Fibroblast of peridontal ligament (primary cell): Measurements from ENCODE around the gene BIN1.

Experiments
- DNase-seq: peaks from one replicate; pipeline ENCODE4 v3.0.0-alpha.2; 2010; ENCODE audit errors: extremely low read depth

The BIN1 gene

GRCh38 chr2:127058954-127059252, 48.1 kb downstream of the BIN1 start:
- DNase-seq = no peak

DNA sequence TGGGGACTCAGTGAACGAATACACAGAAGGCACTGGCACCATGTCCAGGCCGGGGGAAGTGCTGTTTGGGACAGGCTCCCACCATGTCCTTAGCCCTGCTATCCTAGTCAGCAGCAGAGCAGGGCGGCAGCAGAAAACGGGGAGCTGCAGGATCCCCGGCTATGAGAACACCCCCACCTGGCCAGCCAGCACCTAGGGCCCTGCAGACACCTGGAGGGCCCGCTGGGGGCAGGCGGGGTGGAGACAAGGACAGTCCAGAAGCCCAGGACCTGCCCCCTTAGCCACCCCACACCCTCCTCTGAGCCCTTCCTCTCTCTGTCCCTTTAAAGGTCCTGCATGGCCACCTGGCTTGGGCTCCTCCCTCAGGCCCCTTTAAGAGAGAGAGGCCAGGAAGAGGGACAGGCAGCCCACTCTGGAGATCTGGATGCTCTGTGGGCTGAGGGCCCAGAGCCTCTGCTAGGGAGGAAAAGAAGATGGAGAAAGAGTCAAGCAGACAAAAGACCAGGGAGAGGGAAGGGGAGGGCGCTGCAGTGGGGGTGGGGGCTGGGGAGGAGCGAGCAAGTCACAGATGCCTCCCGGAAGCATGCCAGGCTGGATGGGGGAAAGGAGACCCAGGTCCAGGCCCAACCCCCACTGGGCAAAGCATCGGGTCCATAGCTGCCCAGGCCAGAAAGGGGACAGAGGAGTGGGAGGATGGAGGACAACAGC, 48.6 kb downstream of the BIN1 start:
- DNase-seq = no peak

GRCh38 chr2:127057371-127058245, 49.3 kb downstream of the BIN1 start:
- no peak for DNase-seq

DNA sequence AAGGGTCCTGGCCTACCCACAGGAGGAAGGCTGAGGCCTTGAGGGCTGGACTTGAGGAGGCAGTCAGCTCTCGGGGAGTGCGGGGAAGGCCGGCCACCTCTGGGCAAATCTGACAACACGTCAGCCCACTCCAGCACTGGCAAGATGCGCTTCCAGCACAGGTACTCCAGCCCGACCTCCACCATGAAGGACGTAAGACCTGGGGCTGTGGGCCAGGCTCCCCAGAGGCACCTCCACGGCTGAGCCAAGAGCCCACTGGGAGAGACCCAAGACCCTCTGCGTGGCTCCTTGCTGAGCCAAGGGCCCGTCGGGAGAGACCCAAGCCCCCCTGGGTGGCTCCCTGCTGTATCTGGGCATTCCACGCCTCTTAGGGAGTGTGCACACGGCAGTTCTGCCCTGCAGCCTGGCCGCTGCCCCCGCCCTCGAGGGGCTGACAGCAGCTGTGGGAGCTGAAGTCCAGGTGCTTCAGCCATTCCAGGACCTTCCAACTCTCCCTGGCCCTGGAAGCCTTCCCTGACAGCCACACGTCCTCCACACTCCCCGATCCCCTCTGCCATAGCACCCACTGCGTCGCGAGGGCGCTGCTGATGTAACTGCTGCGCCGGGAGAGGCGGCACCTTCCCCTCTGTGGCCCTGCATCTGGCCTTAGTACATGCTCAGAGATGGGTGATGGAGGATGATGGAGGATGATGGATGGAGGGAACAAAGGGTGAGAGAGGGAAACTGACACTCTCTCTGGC, 50.2 kb downstream of the BIN1 start:
- DNase-seq = no peak

- DNase-seq = no peak
Measured at GRCh38 chr2:127056086-127056485, 50.9 kb downstream of the BIN1 start.

DNA sequence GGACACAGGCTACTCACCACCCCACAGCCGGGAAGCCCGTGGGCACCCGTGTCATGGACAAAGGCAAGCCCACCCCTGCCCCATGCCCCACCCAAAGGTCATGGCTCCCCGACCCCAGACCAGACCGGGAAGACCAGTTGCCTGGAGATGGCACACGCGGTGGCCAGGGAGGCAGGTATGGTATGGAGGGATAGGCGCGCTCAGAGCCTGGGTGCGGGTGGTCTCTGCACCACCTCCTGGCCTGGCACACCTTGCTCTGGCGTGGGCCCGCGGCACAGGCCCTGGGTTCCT, 51.2 kb downstream of the BIN1 start:
- no peak for DNase-seq

- DNase-seq = no peak
Measured at GRCh38 chr2:127054996-127055785, 51.8 kb downstream of the BIN1 start.

- DNase-seq = no peak
Measured at GRCh38 chr2:127054604-127054930, 52.4 kb downstream of the BIN1 start.

DNA sequence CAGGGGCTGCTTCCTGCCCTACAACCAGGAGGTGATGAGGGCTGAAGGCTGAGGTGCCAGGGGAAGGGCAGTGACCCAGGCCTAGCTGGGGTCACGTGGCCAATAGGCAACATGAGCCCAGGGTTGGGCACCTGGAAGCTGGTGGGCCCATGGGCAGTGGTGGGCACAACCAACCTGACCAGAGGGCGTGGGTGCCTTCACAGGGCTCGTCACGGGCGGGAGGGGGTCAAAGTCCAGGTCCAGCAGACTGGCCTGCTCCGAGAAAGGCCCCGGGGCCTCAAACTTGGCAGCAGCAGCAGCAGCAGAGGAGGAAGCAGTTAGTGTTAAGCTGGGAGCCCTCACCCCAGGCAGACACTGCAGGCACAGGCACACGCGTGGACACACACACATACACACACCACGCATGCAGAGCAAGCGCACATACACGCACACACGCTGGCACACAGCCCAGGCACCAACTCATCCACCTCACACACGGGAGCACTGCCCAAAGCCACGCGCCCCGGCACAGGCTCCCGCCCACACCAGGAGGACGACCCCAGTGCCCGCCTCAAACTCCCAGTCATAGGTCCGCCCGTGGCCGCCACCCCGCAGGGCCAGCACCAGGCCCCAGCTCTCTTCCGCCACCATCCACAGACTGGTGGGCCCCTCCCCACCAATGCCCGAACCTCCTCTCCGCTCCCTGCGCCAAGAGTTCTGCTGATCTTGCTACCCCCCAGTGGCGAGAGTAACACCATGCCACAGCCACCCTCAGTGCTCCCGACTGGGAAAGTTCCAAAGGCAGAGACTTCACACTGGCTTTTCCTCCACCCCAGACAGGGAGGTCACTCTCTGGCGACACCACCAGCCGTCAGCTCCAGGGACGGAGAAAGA, 53.0 kb downstream of the BIN1 start:
- DNase-seq = no peak

DNA sequence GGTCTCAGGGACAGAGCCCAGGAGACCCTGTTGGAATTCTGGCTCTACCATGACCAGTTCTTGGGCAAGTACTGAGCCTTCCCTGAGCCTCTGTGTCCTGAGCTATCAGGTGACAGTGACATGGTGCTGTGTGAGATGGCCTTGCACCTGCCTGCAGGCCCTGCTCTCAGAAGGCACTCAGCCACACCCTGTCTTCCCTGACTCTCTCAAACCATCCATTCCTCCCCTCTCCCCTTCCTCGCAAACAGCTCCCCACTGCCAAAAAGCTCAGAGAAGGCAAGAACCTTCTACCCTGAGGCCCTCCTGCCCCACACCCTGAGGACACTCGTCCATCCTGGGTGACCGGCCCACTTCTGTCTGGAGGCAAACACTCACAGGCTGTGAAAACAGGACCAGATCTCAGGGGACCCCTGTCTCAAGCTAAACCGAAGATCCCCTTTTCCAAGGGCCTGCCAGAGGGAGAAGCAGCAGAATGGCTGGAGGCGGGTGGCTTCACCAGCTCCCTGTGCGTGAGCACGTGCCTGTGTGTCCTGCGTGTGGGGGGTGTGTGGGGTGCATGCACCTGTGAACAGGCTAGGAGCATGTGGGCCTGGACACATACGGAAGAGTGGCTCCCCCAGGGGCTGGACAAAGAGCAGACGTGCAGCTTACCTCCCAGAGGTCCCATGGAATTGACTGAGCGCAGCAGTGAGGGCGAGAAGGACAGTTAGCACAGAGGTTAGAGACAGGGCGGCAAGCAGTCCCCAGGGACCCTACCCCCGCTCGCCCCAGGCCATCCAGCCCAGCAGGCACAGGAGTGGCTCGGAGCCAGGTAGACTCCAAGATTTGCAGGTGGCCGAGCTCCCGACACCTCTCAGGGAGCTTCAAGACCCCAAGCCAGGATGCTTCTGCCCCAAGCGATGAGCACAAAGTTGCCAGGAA, 53.9 kb downstream of the BIN1 start:
- no peak for DNase-seq

GRCh38 chr2:127052057-127052770, 54.7 kb downstream of the BIN1 start:
- DNase-seq = no peak

DNA sequence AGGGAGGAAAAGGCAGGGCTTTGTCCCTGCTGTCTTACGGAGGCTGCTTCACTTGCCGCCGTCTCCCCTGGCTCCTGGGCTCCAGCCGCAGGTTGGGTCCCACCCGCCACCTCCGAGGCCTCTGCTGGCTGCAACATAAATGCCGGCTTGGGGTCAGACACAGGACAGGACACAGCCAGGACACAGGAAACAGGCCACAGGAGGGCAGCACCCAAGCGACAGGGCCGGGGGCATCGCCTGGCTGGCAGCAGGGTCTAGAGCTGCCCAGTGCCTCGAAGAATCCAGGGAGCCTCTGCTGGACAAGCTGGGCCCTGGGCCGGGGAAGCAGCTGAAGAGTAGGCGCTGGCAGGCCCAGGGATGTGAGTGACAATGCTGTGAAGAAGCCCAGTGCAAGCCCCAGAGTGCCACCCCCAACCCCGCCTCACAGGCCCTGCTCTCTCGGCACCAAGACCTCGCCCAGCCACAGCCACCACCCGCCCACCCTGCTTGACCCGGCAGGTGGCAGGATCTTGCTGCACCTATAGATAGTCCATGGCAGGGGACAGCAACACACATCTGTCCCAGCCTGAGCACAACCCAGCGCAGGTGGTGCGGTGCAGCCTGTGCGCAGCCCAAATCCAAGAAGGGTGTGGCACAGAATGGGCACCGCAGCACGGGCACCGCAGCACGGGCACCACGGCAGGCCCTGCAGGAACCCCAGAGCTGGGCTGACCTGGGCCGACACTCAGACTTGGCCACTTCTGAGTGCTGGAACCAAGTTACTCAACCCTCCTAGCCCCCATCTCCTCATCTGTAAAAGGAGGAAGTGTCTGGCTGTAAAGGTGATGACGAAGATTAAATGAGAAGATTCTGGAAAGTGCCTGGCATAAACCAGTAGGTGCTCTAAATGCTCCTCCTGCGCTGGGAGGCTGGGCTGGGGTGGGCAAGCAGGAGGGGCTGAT, 55.6 kb downstream of the BIN1 start:
- no peak for DNase-seq

DNA sequence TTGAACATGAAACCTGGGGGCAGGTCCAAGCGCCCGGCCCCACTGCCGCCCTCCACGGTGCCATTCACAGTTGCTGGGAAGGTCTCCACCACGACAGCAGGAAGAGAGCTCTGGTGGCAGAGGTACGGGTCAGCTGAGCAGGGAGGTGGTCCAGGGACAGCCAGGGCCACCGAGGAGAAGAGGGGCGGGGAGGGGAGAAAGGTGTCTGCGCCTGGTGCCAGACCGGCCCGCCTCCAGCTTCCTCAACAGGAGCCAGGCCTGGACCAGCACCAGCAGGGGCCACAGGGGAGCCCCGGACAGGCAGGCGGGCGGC, 56.2 kb downstream of the BIN1 start:
- no peak for DNase-seq

GRCh38 chr2:127049927-127050802, 56.8 kb downstream of the BIN1 start:
- DNase-seq = peak; percentile 44

DNA sequence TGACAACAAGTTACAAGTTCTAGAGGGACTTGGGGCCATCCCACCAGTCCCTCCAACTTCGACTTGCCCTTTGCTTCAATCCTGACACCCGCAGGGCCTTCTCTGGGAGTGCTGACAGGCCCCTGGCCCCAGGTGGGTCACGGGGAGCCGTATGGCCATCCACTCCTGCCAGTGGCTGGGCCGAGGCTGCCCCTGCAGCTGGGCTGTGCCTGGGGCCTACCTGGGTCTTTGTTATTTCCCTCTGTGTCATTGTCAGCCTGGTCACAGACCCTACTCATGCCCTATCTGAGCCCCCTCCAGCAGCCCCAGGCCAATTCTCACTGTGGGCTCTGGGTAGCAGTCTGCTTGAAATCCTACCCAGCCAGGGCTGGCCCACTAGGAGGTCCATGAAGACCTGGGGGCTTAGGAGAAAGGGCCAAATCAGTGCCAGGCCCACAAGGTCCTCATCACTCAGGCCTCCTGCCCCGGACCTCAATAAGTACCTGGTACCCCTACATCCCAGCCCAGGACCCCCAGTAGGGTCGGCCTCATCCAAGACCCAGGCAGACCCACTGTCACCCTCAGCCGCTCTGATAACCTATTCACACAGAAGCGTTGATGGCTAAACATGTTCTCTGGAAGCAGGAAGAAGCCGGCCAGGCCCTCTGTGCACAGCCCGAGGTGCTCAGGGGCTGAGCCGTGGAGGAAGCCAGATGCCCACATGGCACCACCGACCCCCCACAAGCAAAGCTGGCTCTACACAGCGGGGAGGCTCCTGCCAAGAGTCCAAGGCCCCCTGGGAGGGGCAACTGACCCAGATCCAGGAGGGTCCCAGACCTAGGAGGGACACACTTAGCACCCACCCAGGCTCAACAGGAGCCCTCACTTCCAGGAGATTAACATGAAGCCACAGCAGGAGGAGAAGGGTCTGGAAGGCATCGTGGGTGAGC, 57.7 kb downstream of the BIN1 start:
- no peak for DNase-seq

- no peak for DNase-seq
Measured at GRCh38 chr2:127048618-127048935, 58.4 kb downstream of the BIN1 start.
